GM12865 (cell line): Measurements from ENCODE around the gene SSR3.

Source experiments
- DNase-seq: peaks from one replicate; pipeline ENCODE4 v3.0.0; 2010; ENCODE audit warnings: low read depth
- H3K4me3 ChIP-seq: 2 replicates; pipeline ENCODE4 v1.5.1; 2011; ENCODE audit warnings: mild to moderate bottlenecking, low read depth, low read length, control low read depth
- TF ChIP-seq, protein P1 (sequence below): IDR thresholded peaks from 2 replicates; pipeline ENCODE4 v1.5.1; 2011; ENCODE audit warnings: low read length, control low read depth, low read depth, inconsistent platforms; ENCODE audit not compliant: insufficient read depth; ENCODE audit errors: missing control alignments

Gene SSR3

GRCh38 chr3:156554842-156555687 lies at the start of gene SSR3:
Gene SSR3 (minus strand): TSS chr3:156555117. CDS start chr3:156555089, 28 bp downstream.
- TF ChIP-seq, protein P1, sequence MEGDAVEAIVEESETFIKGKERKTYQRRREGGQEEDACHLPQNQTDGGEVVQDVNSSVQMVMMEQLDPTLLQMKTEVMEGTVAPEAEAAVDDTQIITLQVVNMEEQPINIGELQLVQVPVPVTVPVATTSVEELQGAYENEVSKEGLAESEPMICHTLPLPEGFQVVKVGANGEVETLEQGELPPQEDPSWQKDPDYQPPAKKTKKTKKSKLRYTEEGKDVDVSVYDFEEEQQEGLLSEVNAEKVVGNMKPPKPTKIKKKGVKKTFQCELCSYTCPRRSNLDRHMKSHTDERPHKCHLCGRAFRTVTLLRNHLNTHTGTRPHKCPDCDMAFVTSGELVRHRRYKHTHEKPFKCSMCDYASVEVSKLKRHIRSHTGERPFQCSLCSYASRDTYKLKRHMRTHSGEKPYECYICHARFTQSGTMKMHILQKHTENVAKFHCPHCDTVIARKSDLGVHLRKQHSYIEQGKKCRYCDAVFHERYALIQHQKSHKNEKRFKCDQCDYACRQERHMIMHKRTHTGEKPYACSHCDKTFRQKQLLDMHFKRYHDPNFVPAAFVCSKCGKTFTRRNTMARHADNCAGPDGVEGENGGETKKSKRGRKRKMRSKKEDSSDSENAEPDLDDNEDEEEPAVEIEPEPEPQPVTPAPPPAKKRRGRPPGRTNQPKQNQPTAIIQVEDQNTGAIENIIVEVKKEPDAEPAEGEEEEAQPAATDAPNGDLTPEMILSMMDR: no peak
- H3K4me3 ChIP-seq: peak within 1 kb of the TSS; percentile 98
- peak; percentile 100 for DNase-seq

- H3K4me3 ChIP-seq: no peak overlapping the region
- TF ChIP-seq, protein P1: no peak
- no peak for DNase-seq
Measured at GRCh38 chr3:156604064-156604641, 49.2 kb upstream of the SSR3 start.

DNA sequence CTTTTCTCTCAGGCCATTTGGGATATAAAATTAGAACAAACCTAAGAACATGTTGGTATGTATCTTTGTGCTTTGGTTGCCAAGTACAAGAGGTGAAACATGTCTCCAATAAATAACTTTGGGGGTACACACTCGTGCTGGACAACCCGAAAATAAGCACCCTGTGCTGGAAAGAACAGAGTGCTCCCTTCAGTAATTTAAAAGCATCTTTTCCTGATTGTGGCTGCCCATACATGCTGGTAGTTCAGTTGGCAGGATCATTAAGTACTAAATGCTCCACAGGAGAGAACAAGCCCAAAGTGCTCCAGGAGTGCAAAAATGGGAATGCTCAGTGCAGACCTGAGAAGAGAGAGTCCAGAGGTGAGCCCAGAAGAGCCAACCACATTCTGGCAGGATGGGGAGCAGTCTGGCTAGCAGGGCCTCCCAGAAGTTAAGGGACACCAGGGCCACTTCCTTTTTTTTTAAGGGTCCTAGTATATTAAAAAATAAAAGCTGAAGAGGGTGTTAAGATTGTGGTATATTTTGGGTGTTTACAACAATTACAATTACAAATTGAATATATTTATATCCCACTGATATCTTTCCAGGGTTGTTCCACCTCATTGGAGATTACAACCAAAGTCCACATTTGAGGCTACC lies 48.6 kb upstream of the SSR3 start:
- no peak overlapping the region for H3K4me3 ChIP-seq
- TF ChIP-seq, protein P1: no peak
- DNase-seq: no peak

GRCh38 chr3:156602424-156602823 lies 47.5 kb upstream of the SSR3 start:
- TF ChIP-seq, protein P1: no peak
- no peak overlapping the region for H3K4me3 ChIP-seq
- peak; percentile 42 for DNase-seq

DNA sequence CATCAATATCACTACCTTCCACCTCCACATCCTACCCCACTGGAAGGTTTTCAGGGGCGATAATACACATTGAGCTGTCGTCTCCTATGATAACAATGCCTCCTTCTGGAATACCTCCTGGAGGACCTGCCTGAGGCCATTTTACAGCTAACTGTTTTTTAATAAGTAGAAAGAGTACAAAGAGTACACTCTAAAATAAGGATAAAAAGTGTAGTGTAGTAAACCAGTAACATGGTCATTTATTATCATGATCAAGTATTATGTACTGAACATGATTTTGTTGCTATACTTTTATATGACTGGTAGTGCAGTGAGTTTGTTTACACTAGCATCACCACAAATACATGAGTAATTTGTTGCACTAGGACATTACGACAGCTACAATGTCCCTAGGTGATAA lies 46.6 kb upstream of the SSR3 start:
- TF ChIP-seq, protein P1: no peak
- no peak for DNase-seq
- no peak overlapping the region for H3K4me3 ChIP-seq

GRCh38 chr3:156600834-156601233 lies 45.9 kb upstream of the SSR3 start:
- DNase-seq: no peak
- TF ChIP-seq, protein P1: no peak
- H3K4me3 ChIP-seq: no peak overlapping the region
